HTERT RPE-1 (cell line): ENCODE data around the gene PIK3CB.
"Not testable (repeated sequence)": the region's sequence is repeated elsewhere in the genome, so short reads cannot be mapped to it uniquely, and the experiment has no call there.

Source experiments
- in situ Hi-C: fragments of 300-500 bp; cut with MboI; formaldehyde crosslinking; loops from 4 replicates; pipeline ENCODE4 v1.14.3; 2020; ENCODE audit warnings: low sequenced_read_pairs

The PIK3CB gene

DNA sequence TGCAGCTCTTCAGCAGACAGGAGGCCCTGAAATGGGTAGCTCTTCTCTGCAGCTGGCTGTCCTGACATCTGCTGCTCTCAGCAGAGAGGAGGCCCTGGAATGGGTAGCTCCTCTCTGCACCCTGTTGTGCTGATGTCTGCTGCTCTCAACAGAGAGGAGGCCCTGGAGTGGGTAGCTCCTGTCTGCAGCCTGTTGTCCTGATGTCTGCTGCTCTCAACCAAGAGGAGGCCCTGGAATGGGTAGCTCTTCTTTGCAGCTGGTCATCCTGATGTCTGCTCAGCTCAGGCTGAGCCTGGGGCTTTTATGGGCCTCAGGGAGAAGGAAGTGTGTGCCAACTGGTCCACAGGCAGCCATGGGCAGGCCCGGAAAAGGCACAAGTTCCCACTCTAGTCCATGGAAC lies 66.6 kb downstream of the PIK3CB start:
- in situ Hi-C loops, result no loop called here

DNA sequence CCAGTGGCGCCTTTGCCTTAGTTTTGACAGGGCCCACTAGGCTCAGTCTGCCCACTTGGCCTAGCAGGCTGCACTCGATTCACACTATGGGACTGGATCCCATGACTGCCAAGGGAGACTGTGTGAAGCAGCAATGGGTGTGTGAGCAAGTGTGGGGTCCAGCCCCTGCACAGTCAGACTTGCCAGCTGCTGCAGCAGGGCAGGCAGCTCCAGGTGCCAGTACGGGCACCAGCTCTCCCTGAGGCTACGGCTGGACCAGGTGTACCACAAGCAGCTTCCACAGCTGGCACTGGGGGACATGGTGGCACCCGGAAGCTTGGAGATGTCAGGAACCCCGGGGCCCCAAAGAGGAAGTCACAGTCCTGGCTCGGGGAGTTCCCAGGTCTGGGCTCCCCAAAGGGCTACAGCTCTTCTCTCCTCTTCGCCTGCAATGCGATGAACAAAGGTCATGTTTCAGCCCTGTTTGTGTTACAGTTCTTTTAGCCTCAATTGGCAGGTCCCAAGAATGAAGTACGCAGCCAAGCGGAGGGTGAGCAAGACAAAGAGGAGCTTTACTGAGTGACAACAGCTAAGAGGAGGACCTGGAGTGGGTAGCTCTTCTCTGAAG lies 67.1 kb downstream of the PIK3CB start:
- in situ Hi-C loops, result no loop called here

DNA sequence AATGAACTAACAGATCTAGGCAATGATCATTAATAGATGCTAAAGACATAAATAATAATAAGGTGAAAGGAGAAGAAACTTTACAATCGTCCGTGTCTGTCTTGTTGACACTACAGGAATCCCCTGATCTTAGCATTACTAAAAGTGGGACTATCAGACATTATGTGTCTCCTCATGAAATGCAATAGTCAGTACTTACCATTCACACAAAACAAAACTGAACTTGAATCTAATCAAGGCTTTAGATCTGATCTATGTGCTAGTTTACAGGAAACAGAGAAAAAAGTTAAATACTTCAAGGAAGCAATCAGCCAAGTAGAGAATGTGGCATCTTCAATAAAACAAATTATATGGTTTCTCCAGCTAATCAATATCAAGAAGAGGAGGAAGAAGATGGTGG lies 73.7 kb downstream of the PIK3CB start:
- in situ Hi-C loops, result no loop called here

DNA sequence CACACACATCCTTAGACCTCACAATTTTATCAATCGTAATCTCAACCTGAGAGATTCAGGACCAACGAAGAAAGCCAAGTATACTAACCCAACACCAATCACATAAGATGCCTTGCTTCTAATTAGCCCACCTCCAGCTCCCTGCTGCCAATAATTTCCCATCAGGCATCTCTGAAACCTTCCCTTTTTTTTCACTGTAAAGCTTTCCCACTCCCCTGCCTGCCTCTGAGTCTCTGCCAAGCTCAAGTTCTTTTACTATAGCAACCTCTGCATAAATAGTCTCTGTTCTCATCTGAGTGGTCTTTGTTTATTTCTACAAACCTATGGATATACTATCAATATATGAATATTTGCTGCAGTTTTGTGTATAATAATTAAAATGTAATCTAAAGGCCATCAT lies 86.5 kb downstream of the PIK3CB start:
- in situ Hi-C loops, result no loop called here

DNA sequence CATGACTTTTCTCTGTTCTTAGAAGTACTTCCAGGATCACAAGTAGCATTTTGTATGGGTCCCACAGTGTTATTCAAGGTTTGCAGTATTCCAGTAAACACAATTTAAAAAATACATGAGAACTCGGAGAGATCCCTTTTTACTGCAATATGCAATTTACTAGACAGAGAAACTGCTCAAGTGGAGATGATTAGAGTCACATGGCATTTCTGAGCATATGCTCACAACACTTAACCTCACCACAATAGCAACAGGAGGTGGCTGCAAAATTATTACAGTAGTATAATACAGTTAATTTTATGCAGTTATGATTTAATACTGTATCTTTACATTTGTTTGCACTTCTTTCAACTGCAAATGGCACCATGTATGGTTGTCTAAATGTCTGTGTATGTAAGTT lies 87.5 kb downstream of the PIK3CB start:
- in situ Hi-C loops, result no loop called here

DNA sequence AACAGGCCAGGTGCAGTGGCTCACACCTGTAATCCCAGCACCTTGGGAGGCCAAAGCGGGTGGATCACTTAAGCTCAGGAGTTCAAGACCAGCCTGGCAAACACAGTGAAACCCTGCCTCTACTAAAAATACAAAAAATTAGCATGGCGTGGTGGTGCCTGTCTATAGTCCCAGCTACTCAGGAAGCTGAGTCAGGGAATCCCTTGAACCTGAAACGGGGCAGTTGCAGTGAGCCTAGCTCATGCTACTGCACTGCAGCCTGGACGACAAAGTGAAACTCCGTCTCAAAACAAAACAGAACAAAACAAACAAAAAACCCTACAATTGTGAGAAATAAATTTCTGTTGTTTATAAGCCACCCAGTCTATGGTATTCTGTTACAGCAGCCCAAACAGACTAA lies 94.7 kb downstream of the PIK3CB start:
- in situ Hi-C loops, result no loop called here

DNA sequence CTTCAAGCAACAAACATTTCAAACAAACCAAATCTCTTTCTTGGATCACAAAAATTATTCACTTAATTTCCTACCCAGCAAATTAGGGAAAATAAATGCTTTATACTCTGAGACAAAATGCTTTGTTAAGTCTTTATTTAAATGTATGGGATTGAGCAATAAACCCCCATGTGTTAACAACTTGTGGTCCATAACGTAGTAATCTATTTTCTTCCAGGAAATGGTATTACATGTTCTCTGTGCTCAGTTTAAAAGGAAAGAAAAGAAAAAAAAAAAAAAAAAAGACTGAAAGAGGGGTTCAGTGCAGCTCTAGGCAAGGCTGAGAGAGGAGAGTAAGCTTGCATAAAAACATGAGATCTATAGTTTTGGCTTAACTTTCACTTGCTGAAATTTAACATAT lies 102.3 kb downstream of the PIK3CB start:
- in situ Hi-C loops, result no loop called here

DNA sequence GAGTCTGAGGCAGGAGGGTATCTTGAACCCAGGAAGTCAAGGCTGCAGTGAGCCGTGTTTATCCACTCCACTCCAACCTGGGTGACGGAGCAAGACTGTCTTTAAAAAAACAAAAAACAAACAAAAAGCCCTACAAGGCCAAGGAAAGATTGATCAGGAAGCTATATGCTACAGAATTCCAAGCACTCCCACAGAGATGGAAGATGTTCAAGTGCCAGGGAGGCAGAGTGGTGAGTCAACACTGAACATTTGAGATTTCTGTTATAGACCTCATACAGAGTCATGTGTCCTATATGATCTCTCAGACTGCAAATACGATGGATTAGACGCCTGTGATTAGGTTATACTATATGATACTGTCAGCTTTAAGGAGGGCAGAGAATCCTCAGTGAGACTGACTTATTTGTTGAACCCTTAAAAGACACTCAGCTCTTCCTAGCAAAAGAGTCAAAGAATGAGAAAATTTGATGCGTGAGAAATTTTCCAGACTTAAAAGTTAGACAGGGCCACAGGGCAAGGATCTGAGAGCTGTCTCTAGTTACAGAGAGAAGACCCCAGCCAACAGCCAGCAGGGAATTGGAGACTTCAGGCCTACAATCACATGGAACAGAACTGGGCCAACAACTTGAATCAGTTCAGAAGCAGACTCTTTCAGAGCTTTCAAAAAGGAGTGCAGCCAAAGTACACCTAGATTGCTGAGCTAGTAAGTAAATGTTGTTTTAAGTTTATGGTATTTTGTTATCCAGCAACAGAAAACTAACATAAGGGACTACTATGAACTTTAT lies 107.6 kb downstream of the PIK3CB start:
- in situ Hi-C loops, result no loop called here

DNA sequence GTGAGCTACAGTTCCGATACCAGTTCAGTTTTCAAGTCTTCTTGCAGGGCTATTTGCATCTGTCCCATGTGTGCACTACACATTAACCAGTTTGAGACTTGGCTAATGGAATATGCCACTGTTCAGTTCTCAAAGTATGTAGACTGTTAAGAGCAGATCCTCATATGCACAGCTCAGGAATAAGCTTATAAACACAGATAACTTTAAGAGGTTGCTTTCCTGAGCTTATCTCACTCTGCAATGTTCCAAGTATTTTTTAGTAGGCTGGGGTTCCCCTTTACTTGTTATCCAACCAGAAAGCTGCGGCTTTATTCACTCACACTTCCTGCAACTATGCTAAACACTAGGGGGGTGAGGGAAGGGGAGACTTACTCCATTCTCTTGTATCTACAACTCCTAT lies 108.7 kb downstream of the PIK3CB start:
- in situ Hi-C loops, result not testable (repeated sequence)

DNA sequence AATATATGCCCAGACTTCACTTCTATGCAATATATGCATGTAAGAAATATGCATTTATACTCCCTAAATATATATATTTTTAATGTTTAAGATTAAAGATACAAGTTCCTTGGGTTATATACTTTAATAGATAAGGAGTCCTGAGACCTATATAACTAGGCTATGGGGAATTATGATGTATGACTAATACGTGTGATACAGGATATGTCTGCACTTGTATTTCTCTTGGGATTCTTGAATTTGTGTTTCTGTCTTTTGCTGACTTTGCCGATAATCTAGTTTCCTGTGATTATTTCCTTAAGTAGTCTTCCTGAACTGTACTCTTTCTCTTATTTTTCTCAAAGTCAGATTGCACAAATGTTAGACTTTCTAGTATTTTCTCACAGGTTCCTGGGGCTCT lies 109.6 kb downstream of the PIK3CB start:
- in situ Hi-C loops, result no loop called here

DNA sequence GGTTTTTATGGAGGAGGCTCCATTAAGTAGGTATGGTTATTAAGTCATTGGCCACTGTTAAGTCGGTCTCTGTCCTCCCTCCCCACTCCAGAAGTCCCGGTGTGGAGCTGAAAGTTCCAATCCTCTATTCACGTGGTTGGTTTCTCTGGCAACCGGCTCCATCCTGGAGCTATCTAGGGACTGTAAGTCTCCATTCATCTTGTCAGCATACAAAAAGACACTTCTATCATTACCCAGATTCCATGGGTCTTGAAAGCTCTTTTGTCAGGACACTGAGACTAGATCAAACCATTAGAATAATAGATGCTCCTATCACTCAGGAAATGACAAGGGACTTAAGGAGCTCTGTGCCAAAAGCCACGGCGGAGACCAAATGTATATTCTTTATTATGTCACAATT lies 110.3 kb downstream of the PIK3CB start:
- in situ Hi-C loops, result no loop called here

DNA sequence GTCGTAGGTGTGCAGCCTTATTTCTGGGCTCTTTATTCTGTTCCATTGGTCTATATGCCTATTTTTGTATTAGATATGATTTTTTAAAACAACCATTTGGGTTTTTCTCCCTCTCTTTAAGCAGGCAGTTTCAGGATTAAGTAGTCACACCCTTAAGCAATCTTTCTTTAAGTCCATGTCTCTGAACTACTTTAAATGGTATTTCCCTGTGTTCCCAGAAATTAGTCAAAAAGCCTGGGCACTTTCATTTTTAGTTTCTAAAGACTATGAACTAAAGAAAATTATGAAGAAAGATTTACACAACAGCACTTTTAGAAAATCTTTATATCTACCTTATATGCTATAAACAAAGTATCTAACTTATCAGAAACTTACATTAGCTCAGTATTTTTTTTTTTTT lies 115.9 kb downstream of the PIK3CB start:
- in situ Hi-C loops, result no loop called here

DNA sequence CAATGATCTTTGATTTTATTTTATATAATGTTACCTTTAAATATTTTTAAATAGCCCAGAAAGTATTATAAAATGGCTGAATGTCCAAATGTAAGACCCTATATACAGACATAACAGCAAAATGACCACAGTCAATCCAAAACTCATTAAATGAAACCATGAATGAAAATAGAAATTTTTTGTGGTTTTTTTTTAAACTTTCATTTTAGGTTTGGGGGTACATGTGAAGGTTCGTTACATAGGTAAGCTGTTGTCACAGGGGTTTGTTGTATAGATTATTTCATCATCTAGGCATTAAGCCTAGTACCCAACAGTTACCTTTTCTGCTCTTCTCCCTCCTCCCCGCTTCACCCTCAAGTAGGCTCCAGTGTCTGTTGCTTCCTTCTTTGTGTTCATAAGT lies 117.4 kb downstream of the PIK3CB start:
- in situ Hi-C loops, result no loop called here

DNA sequence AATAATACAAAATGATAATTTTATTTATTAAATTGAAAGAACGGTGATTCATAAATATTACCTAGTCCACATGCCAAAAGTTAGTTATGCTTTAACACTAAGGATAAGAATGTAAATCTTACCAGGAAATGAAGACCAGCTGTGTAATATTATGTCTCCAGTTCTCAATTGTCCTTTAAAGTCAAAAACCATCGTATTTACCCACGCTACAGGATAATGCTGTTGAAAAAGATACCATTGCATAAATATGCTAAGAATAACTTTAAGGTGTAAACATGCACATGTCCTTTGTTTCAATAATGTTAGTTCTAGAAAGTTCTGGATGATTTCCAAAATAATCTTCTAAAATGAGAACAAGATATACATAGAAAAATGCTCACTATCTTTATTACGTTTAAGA lies 122.6 kb downstream of the PIK3CB start:
- in situ Hi-C loops, result no loop called here

DNA sequence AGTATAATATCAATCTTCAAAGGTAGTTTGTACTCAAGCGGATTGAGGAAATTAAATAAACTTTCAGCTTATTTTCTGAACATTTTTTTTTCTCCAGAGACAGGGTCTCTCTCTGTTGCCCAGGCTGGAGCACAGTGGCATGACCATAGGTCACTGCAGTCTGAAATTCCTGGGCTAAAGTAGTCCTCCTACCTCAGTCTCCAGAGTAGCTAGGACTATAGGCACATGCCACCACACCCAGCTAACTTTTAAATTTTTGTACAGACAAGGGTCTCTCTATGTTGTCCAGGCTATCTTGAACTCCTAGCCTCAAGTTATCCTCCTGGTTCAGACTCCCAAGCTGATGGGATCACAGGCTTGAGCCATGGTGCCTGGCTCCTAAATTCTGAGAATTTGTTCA lies 129.1 kb downstream of the PIK3CB start:
- in situ Hi-C loops, result no loop called here

DNA sequence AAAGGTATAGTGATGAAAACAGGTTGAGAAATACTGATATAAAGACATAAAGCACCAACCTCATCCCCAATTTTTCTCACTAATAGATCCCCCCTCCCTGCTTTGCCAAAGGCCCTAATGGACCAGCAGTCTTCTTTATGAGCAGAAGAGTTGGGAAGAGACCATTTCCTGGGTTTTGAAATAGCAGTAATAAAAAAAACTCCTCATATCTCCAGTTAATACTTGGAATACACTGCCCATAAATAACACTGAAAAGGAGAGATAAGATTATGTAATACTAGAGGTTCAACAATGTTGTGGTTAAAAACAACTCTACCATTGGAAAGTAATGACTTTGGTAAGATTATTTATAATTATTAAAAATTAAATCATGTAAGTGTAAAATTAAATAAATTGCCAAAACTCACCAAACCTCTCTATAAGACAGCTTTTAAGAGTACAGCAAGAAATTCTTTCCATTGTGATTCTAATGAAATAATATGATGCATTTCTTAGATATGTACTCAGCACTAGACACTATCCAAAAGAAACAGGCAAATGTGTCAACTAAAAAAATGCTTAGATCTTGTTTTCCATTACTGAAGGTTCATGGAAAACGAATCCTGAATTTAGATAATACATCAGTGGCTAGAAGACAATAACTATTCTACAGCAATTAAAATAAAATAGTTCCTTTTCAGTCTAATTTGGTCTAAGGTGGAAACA lies 137.9 kb downstream of the PIK3CB start:
- in situ Hi-C loops, result no loop called here

DNA sequence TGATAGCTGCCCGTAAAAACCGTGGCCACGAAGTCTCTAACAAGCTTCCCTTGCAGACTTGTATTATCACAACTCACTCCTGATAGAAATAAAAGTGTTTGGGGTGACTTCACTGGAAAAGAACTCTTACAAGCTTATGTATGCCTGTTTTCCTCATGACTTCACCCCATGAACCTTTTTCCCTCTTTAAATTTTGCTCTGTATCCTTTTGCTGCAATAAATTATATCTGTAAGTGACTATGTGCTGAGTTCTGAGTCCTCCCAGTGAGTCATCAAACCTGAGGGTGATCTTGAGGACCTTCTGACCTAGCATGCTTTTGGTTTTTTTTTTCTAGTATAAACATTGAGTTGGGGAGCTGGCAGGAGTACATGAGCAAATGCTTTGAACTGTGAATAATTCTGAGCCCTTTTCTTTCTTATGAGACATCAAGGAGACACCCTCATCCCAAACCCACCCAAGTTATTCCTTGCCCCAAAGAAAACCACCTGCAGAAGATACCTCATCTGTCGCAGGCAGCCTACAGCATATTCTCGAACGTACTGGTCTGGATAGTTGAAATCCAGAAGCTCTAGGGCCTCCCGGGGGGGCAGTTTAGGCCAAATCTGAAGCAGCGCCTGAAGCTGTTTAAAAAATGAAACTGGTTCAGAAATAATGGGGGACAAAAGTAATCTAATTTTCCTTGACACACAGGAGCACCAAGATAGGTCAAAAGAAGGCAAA lies 140.3 kb downstream of the PIK3CB start:
- in situ Hi-C loops, result no loop called here

DNA sequence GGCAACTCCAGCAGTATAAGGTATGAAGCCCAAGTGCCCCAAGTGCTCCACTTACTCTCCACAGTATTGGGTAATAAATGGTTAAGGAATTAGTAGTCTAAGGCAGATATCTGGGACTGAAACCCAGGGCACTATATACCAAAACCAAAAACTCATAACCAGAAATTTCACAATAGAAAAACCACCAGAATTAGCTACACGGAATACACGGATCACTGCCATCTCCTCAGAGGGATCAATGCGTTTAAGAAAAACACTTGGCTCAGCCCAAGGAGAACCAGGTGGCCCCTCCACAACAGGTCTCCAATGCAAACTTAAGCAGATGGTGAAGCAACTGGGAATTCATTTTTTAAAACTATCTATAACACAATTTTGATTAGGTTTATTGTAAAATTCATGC lies 142.6 kb downstream of the PIK3CB start:
- in situ Hi-C loops, result no loop called here

DNA sequence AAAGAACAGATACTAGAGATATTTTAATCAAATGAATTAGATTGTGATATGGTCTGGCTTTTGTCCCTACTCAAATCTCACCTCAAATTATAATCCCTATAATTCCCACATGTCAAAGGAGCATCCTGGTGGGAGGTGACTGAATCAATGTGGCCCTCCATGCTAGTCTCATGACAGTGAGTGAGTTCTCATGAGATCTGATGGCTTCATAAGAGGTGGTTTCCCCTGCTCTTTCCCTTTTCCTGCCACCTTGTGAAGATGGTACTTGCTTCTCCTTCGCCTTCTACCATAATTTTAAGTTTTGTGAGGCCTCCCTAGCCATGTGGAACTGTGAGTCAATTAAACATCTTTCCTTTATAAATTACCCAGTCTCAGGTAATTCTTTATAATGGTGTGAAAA lies 143.4 kb downstream of the PIK3CB start:
- in situ Hi-C loops, result no loop called here

DNA sequence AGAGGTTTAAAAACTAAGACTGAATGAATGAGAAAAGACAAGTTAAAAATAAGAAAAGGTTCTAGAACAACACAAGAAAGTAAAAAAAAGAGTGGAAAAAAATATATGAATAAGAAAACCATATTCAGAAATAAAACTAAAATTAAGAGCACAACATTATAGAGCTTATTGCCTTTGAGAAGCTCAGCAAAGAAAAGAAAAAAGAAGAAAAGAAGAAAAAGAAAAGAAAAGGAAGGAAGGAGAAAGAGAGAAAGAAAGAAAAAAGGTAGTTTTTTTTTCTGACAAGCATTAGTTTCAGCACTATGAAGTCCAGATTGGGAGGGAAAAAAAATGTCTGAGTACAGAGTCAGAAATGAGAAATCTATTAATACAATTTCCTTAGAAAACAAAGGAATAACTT lies 144.7 kb downstream of the PIK3CB start:
- in situ Hi-C loops, result no loop called here

DNA sequence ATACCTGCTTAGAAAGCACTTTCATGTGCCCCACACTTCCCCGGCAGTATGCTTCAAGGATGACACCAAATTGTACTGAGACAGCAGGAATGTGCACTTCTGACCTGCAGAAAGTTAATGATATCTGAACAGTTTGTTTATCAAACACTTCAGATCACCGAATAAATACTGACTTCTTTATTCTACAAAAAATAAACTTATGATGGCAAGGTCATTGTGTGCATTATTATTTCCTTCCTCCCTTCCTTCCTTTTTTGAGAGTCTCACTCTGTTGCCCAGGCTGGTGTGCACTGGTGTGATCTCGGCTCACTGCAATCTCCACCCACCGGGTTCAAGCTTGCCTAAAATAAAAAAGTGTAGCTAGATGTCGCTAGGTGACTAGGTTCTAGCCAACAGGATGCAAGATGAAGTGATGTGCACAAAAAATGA lies 145.8 kb downstream of the PIK3CB start:
- in situ Hi-C loops, result no loop called here

DNA sequence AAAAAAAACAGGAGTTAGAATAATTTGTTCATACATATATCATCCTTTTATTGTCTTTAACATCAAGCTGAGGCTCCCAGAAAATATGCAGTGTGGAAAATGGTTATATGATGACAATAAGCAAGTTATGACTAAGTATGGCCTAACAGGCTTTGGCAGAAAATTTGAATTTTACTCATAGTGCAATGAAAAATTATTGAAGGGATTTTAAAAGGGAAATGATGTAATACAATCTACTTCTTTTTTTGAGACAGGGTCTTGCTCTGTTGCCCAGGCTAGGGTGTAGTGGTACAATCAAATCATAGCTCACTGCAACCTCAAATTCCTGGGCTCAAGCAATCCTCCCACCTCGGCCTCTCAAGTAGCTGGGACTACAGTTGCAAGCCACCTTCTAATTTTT lies 147.5 kb downstream of the PIK3CB start:
- in situ Hi-C loops, result no loop called here
